ENCODE measurements around the gene THEMIS2. TPM values are rescaled to one million over a fixed set of nuclear protein-coding genes. Genes with fewer than 3 reads are reported as not detected.

THEMIS2 gene
- total and polyA plus RNA-seq, 2 of the 13 experiments (the other 11 are each of a cell fraction or from before 2014, with no cell fraction given), result 0.38 to 1.5 TPM

- TF ChIP-seq ZNF704 (CRISPR knock-in tag; IDR thresholded peaks at IDR 0.05; ENCODE audit: borderline replicate concordance), result no peak; the same call in 1 of the 2 replicates
- peak; percentile 86 for TF ChIP-seq ZFX (CRISPR knock-in tag; IDR thresholded peaks at IDR 0.05; ENCODE audit: low read depth)
- TF ChIP-seq, protein P1, sequence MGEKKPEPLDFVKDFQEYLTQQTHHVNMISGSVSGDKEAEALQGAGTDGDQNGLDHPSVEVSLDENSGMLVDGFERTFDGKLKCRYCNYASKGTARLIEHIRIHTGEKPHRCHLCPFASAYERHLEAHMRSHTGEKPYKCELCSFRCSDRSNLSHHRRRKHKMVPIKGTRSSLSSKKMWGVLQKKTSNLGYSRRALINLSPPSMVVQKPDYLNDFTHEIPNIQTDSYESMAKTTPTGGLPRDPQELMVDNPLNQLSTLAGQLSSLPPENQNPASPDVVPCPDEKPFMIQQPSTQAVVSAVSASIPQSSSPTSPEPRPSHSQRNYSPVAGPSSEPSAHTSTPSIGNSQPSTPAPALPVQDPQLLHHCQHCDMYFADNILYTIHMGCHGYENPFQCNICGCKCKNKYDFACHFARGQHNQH (CRISPR knock-in tag; IDR thresholded peaks at IDR 0.05), result peak; percentile 91
- no peak for TF ChIP-seq ZNF264 (CRISPR knock-in tag; IDR thresholded peaks at IDR 0.05)
- TF ChIP-seq CCAR2 (optimal IDR thresholded peaks at IDR 0.05; ENCODE audit: low read depth, low read length), result no peak
- no peak for TF ChIP-seq ZC3H4 (CRISPR knock-in tag; IDR thresholded peaks at IDR 0.05; ENCODE audit: borderline replicate concordance)
- peak; percentile 39; the same call in 1 of the 2 replicates for TF ChIP-seq NR2F2 (IDR thresholded peaks at IDR 0.05; ENCODE audit: borderline replicate concordance, low read depth)
- TF ChIP-seq SIX1 (CRISPR knock-in tag; IDR thresholded peaks at IDR 0.05; ENCODE audit: borderline replicate concordance), result no peak
- no peak for TF ChIP-seq HDAC6 (IDR thresholded peaks at IDR 0.05; ENCODE audit: low read depth, low read length)
- TF ChIP-seq RARA (CRISPR knock-in tag; IDR thresholded peaks at IDR 0.05), result 0 out of 2 replicates have a peak, but pooled peaks have one; percentile 21
- peak; percentile 47; the same call in 1 of the 2 replicates for TF ChIP-seq ZBTB7B (CRISPR knock-in tag; IDR thresholded peaks at IDR 0.05)
- peak; percentile 51; the same call in 1 of the 2 replicates for TF ChIP-seq SRF (IDR thresholded peaks at IDR 0.05; ENCODE audit: low read depth, low read length)
- TF ChIP-seq ZNF253 (CRISPR knock-in tag; IDR thresholded peaks at IDR 0.05; ENCODE audit: borderline replicate concordance), result no peak
- TF ChIP-seq CREM (IDR thresholded peaks at IDR 0.05), result peak; percentile 64; the same call in 1 of the 2 replicates
- TF ChIP-seq CREM (CRISPR knock-in tag; IDR thresholded peaks at IDR 0.05), result no peak
- 0 out of 2 replicates have a peak, but pooled peaks have one; percentile 58 for TF ChIP-seq HOXD1 (CRISPR knock-in tag; IDR thresholded peaks at IDR 0.05)
- peak; percentile 98 for TF ChIP-seq YY1 (IDR thresholded peaks at IDR 0.05; ENCODE audit: insufficient read depth, insufficient replicate concordance, low read depth, low read length)
- TF ChIP-seq ZNF530 (CRISPR knock-in tag; IDR thresholded peaks at IDR 0.05; ENCODE audit: low read depth), result no peak
- TF ChIP-seq CEBPG (CRISPR knock-in tag; IDR thresholded peaks at IDR 0.05), result no peak
- no peak for TF ChIP-seq SP2 (CRISPR knock-in tag; IDR thresholded peaks at IDR 0.05)
- peak; percentile 80 for TF ChIP-seq HNRNPH1 (optimal IDR thresholded peaks at IDR 0.05; ENCODE audit: low read depth, low read length)
- TF ChIP-seq ZNF761 (CRISPR knock-in tag; conservative IDR thresholded peaks at IDR 0.05), result peak; percentile 45; the same call in 1 of the 2 replicates
- TF ChIP-seq, protein P2, sequence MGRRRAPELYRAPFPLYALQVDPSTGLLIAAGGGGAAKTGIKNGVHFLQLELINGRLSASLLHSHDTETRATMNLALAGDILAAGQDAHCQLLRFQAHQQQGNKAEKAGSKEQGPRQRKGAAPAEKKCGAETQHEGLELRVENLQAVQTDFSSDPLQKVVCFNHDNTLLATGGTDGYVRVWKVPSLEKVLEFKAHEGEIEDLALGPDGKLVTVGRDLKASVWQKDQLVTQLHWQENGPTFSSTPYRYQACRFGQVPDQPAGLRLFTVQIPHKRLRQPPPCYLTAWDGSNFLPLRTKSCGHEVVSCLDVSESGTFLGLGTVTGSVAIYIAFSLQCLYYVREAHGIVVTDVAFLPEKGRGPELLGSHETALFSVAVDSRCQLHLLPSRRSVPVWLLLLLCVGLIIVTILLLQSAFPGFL (CRISPR knock-in tag; IDR thresholded peaks at IDR 0.05), result no peak
- TF ChIP-seq, protein P3, sequence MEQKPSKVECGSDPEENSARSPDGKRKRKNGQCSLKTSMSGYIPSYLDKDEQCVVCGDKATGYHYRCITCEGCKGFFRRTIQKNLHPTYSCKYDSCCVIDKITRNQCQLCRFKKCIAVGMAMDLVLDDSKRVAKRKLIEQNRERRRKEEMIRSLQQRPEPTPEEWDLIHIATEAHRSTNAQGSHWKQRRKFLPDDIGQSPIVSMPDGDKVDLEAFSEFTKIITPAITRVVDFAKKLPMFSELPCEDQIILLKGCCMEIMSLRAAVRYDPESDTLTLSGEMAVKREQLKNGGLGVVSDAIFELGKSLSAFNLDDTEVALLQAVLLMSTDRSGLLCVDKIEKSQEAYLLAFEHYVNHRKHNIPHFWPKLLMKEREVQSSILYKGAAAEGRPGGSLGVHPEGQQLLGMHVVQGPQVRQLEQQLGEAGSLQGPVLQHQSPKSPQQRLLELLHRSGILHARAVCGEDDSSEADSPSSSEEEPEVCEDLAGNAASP (CRISPR knock-in tag; IDR thresholded peaks at IDR 0.05; ENCODE audit: borderline replicate concordance), result 0 out of 2 replicates have a peak, but pooled peaks have one; percentile 32
- TF ChIP-seq KDM2A (CRISPR knock-in tag; IDR thresholded peaks at IDR 0.05; ENCODE audit: borderline replicate concordance, low read depth), result peak; percentile 86
- TF ChIP-seq ZBTB21 (CRISPR knock-in tag; IDR thresholded peaks at IDR 0.05), result no peak
Observed at GRCh38 chr1:27830621-27831440, 41.5 kb upstream of the THEMIS2 start, which contains the start of gene PPP1R8 (continued).

Measured in HepG2 (cell line).